GM23338 (cell line): ENCODE measurements around the gene ZNRD2. TPM values are rescaled to one million over a fixed set of nuclear protein-coding genes. Genes with fewer than 3 reads are reported as not detected.

Source experiments
- ATAC-seq: fragments of 200-7000 bp; cut with Tn5 transposase; 3 replicates; pipeline ENCODE4 v1.9.1; 2020
- DNase-seq: peaks from one replicate; pipeline ENCODE4 v3.0.0-alpha.2; 2015; ENCODE audit warnings: low spot score
- H2AFZ ChIP-seq: fragments of 200-600 bp; sonication (generic); 2 replicates; pipeline ENCODE4 v1.8.0; 2016; ENCODE audit warnings: antibody characterized with exemption, mild to moderate bottlenecking, moderate library complexity
- H3F3A ChIP-seq: fragments of 200-600 bp; sonication (generic); replicated peaks from 2 replicates; pipeline ENCODE4 v1.8.0; 2017; ENCODE audit warnings: antibody characterized with exemption, mixed run types, low read depth
- H3K27ac ChIP-seq: fragments of 200-600 bp; sonication (generic); 2 replicates; pipeline ENCODE4 v1.6.1; 2016; ENCODE audit warnings: low read depth
- H3K27me3 ChIP-seq: fragments of 200-600 bp; sonication (generic); 2 replicates; pipeline ENCODE4 v1.8.0; 2016; ENCODE audit warnings: mild to moderate bottlenecking, mixed run types, moderate library complexity; ENCODE audit not compliant: insufficient read depth
- H3K36me3 ChIP-seq: fragments of 200-600 bp; sonication (generic); 2 replicates; pipeline ENCODE4 v1.8.0; 2016; ENCODE audit warnings: mild to moderate bottlenecking; ENCODE audit not compliant: insufficient read depth
- H3K4me1 ChIP-seq: fragments of 200-600 bp; sonication (generic); 2 replicates; pipeline ENCODE4 v1.8.0; 2016; ENCODE audit warnings: mild to moderate bottlenecking, moderate library complexity; ENCODE audit not compliant: insufficient read depth
- H3K4me2 ChIP-seq: fragments of 200-600 bp; sonication (generic); 2 replicates; pipeline ENCODE4 v1.7.1; 2017; ENCODE audit warnings: mixed run types
- H3K4me3 ChIP-seq: fragments of 200-600 bp; sonication (generic); 2 replicates; pipeline ENCODE4 v1.6.1; 2016; ENCODE audit warnings: mixed run types
- H3K79me2 ChIP-seq: fragments of 200-600 bp; sonication (generic); replicated peaks from 2 replicates; pipeline ENCODE4 v1.8.0; 2017; ENCODE audit warnings: mild to moderate bottlenecking; ENCODE audit not compliant: insufficient read depth
- H3K9me2 ChIP-seq: fragments of 200-600 bp; sonication (generic); 2 replicates; pipeline ENCODE4 v1.8.0; 2017; ENCODE audit not compliant: insufficient read depth
- H4K20me1 ChIP-seq: fragments of 200-600 bp; sonication (generic); replicated peaks from 2 replicates; pipeline ENCODE4 v1.8.0; 2017; ENCODE audit warnings: mild to moderate bottlenecking; ENCODE audit not compliant: insufficient read depth
- H3K27ac Mint-ChIP-seq: 2 replicates; pipeline ENCODE4 v1.8.0; 2020; ENCODE audit warnings: inconsistent platforms, mild to moderate bottlenecking, moderate library complexity, mixed read lengths
- H3K27me3 Mint-ChIP-seq: 3 replicates; pipeline ENCODE4 v1.8.0; 2022; ENCODE audit warnings: low read depth, mild to moderate bottlenecking, moderate library complexity, mixed read lengths, inconsistent platforms; ENCODE audit not compliant: insufficient read depth, poor library complexity
- H3K36me3 Mint-ChIP-seq: 3 replicates; pipeline ENCODE4 v1.8.0; 2021; ENCODE audit warnings: low read depth, mild to moderate bottlenecking, inconsistent platforms, moderate library complexity, mixed read lengths
- H3K4me1 Mint-ChIP-seq: 3 replicates; pipeline ENCODE4 v1.8.0; 2020; ENCODE audit warnings: mild to moderate bottlenecking, inconsistent platforms, mixed read lengths
- H3K4me3 Mint-ChIP-seq: 3 replicates; pipeline ENCODE4 v1.8.0; 2021; ENCODE audit warnings: moderate library complexity, mild to moderate bottlenecking, inconsistent platforms, mixed read lengths
- H3K9me3 Mint-ChIP-seq: 3 replicates; pipeline ENCODE4 v1.8.0; 2020; ENCODE audit warnings: moderate library complexity, mild to moderate bottlenecking, inconsistent platforms, mixed read lengths
- CREB1 ChIP-seq: fragments of 250-450 bp; sonication (Bioruptor Pico); IDR thresholded peaks from 2 replicates; pipeline ENCODE4 v1.5.0; 2020; ENCODE audit warnings: low read depth, mild to moderate bottlenecking, moderate library complexity
- EZH2 ChIP-seq: fragments of 200-600 bp; sonication (generic); IDR thresholded peaks from one replicate; pipeline ENCODE4 v1.8.0; 2017; ENCODE audit warnings: antibody characterized with exemption, mild to moderate bottlenecking, low read depth; ENCODE audit not compliant: unreplicated experiment
- EZH2phosphoT487 ChIP-seq: fragments of 200-600 bp; sonication (generic); IDR thresholded peaks from one replicate; pipeline ENCODE4 v1.8.1; 2018; ENCODE audit warnings: antibody characterized with exemption; ENCODE audit not compliant: unreplicated experiment
- JUNB ChIP-seq: IDR thresholded peaks from one replicate; pipeline ENCODE4 v1.6.1; 2016; ENCODE audit warnings: antibody characterized with exemption; ENCODE audit not compliant: unreplicated experiment
- NANOG ChIP-seq: IDR thresholded peaks from 2 replicates; pipeline ENCODE4 v1.6.1; 2016; ENCODE audit warnings: antibody characterized with exemption, borderline replicate concordance
- POLR2AphosphoS5 ChIP-seq: IDR thresholded peaks from 2 replicates; pipeline ENCODE4 v1.6.1; 2016; ENCODE audit warnings: antibody characterized with exemption, low read depth
- STAT1 ChIP-seq: IDR thresholded peaks from one replicate; pipeline ENCODE4 v1.6.1; 2016; ENCODE audit warnings: antibody characterized with exemption; ENCODE audit not compliant: unreplicated experiment
- ZNF114 ChIP-seq: fragments of 250-450 bp; sonication (Bioruptor Pico); IDR thresholded peaks from 2 replicates; pipeline ENCODE4 v1.5.0; 2020; ENCODE audit warnings: mild to moderate bottlenecking, moderate library complexity
- ZNF331 ChIP-seq: fragments of 250-450 bp; sonication (Bioruptor Pico); IDR thresholded peaks from 2 replicates; pipeline ENCODE4 v1.5.0; 2020; ENCODE audit warnings: low read depth, mild to moderate bottlenecking, moderate library complexity
- polyA plus RNA-seq: library from polyadenylated mRNA; unstranded; fragments of >200 nt; fragmentation: Nextera tagmentation; extraction: Ambion mirVana; gene quantifications from 2 replicates; pipeline ENCODE4 v1.2.1, GENCODE V29; 2016
- total RNA-seq: library from RNA; depleted of rRNA; stranded (reverse); fragments of >200 nt; shearing (Covaris generic); gene quantifications from 2 replicates; pipeline ENCODE4 v1.2.3, GENCODE V29; 2014
- TF ChIP-seq, protein P1 (sequence below), 2 experiments: fragments of 200-600 bp in 1 of 2; sonication (generic) in 1 of 2; conservative IDR thresholded peaks; 2 replicates each; pipeline versions ENCODE4 v1.5.1 to v1.6.1; 2016 to 2017; ENCODE audit warnings: antibody characterized with exemption in 2 of 2, low read depth in 2 of 2, mild to moderate bottlenecking in 2 of 2, moderate library complexity in 1 of 2
- TF ChIP-seq, protein P2 (sequence below): fragments of 250-450 bp; sonication (Bioruptor Pico); IDR thresholded peaks from 2 replicates; pipeline ENCODE4 v1.5.0; 2020; ENCODE audit warnings: mild to moderate bottlenecking, moderate library complexity
- TF ChIP-seq, protein P3 (sequence below): IDR thresholded peaks from 2 replicates; pipeline ENCODE4 v1.6.1; 2016; ENCODE audit warnings: antibody characterized with exemption
- TF ChIP-seq, protein P4 (sequence below): IDR thresholded peaks from one replicate; pipeline ENCODE4 v1.6.1; 2018; ENCODE audit warnings: antibody characterized with exemption; ENCODE audit not compliant: unreplicated experiment

The ZNRD2 gene
- total and polyA plus RNA-seq, 2 experiments from 2014 or later, result 78.6 to 148 TPM

DNA sequence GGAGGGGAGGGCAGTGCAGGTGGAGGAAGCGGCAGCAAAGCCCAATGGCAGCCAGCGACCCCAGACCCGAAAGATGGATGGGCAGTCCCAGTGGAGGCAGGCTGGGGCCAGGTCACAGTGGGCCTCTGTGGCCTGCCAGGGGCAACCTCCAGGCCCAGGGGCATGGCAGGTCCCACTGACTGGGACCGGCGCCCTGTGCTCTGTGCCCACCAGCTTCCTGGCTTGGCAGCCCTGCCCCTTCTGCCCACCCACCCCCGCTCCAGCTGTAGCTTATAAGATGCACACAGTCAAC lies 29.6 kb downstream of the ZNRD2 start:
- no peaks in the 10 kb centered on the region for H3K79me2 ChIP-seq
- H4K20me1 ChIP-seq, result no peaks in the 10 kb centered on the region; the same call in 1 of the 2 replicates
- no peaks in the 10 kb centered on the region for H3K4me1 ChIP-seq
- H3K4me2 ChIP-seq, result no peak overlapping the region
- ATAC-seq (no peak), DNase-seq (no peak)
- no peak overlapping the region for H3K27ac Mint-ChIP-seq
- H3K27me3 Mint-ChIP-seq, result peaks cover 11% of the 10 kb centered on the region
- no peaks in the 10 kb centered on the region for H3F3A ChIP-seq
- no peaks in the 10 kb centered on the region; the same call in 2 of the 3 replicates for H3K9me3 Mint-ChIP-seq
- peaks cover 18% of the 10 kb centered on the region; the same call in 2 of the 3 replicates for H3K36me3 Mint-ChIP-seq
- no peak for TF ChIP-seq ZNF331
- TF ChIP-seq, protein P1, sequence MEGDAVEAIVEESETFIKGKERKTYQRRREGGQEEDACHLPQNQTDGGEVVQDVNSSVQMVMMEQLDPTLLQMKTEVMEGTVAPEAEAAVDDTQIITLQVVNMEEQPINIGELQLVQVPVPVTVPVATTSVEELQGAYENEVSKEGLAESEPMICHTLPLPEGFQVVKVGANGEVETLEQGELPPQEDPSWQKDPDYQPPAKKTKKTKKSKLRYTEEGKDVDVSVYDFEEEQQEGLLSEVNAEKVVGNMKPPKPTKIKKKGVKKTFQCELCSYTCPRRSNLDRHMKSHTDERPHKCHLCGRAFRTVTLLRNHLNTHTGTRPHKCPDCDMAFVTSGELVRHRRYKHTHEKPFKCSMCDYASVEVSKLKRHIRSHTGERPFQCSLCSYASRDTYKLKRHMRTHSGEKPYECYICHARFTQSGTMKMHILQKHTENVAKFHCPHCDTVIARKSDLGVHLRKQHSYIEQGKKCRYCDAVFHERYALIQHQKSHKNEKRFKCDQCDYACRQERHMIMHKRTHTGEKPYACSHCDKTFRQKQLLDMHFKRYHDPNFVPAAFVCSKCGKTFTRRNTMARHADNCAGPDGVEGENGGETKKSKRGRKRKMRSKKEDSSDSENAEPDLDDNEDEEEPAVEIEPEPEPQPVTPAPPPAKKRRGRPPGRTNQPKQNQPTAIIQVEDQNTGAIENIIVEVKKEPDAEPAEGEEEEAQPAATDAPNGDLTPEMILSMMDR (conservative IDR thresholded peaks at IDR 0.05; ENCODE audit: low read depth in 2 of 2), result no peak
- TF ChIP-seq, protein P2, sequence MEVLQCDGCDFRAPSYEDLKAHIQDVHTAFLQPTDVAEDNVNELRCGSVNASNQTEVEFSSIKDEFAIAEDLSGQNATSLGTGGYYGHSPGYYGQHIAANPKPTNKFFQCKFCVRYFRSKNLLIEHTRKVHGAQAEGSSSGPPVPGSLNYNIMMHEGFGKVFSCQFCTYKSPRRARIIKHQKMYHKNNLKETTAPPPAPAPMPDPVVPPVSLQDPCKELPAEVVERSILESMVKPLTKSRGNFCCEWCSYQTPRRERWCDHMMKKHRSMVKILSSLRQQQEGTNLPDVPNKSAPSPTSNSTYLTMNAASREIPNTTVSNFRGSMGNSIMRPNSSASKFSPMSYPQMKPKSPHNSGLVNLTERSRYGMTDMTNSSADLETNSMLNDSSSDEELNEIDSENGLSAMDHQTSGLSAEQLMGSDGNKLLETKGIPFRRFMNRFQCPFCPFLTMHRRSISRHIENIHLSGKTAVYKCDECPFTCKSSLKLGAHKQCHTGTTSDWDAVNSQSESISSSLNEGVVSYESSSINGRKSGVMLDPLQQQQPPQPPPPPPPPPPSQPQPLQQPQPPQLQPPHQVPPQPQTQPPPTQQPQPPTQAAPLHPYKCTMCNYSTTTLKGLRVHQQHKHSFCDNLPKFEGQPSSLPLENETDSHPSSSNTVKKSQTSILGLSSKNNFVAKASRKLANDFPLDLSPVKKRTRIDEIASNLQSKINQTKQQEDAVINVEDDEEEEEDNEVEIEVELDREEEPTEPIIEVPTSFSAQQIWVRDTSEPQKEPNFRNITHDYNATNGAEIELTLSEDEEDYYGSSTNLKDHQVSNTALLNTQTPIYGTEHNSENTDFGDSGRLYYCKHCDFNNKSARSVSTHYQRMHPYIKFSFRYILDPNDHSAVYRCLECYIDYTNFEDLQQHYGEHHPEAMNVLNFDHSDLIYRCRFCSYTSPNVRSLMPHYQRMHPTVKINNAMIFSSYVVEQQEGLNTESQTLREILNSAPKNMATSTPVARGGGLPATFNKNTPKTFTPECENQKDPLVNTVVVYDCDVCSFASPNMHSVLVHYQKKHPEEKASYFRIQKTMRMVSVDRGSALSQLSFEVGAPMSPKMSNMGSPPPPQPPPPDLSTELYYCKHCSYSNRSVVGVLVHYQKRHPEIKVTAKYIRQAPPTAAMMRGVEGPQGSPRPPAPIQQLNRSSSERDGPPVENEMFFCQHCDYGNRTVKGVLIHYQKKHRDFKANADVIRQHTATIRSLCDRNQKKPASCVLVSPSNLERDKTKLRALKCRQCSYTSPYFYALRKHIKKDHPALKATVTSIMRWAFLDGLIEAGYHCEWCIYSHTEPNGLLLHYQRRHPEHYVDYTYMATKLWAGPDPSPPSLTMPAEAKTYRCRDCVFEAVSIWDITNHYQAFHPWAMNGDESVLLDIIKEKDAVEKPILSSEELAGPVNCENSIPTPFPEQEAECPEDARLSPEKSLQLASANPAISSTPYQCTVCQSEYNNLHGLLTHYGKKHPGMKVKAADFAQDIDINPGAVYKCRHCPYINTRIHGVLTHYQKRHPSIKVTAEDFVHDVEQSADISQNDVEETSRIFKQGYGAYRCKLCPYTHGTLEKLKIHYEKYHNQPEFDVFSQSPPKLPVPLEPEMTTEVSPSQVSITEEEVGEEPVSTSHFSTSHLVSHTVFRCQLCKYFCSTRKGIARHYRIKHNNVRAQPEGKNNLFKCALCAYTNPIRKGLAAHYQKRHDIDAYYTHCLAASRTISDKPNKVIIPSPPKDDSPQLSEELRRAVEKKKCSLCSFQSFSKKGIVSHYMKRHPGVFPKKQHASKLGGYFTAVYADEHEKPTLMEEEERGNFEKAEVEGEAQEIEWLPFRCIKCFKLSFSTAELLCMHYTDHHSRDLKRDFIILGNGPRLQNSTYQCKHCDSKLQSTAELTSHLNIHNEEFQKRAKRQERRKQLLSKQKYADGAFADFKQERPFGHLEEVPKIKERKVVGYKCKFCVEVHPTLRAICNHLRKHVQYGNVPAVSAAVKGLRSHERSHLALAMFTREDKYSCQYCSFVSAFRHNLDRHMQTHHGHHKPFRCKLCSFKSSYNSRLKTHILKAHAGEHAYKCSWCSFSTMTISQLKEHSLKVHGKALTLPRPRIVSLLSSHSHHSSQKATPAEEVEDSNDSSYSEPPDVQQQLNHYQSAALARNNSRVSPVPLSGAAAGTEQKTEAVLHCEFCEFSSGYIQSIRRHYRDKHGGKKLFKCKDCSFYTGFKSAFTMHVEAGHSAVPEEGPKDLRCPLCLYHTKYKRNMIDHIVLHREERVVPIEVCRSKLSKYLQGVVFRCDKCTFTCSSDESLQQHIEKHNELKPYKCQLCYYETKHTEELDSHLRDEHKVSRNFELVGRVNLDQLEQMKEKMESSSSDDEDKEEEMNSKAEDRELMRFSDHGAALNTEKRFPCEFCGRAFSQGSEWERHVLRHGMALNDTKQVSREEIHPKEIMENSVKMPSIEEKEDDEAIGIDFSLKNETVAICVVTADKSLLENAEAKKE (CRISPR knock-in tag), result no peak
- no peak for TF ChIP-seq NANOG
- TF ChIP-seq, protein P3, sequence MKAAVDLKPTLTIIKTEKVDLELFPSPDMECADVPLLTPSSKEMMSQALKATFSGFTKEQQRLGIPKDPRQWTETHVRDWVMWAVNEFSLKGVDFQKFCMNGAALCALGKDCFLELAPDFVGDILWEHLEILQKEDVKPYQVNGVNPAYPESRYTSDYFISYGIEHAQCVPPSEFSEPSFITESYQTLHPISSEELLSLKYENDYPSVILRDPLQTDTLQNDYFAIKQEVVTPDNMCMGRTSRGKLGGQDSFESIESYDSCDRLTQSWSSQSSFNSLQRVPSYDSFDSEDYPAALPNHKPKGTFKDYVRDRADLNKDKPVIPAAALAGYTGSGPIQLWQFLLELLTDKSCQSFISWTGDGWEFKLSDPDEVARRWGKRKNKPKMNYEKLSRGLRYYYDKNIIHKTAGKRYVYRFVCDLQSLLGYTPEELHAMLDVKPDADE, result no peak
- TF ChIP-seq CREB1 (CRISPR knock-in tag), result no peak
- no peak for TF ChIP-seq POLR2AphosphoS5
- TF ChIP-seq ZNF114 (CRISPR knock-in tag), result no peak
- TF ChIP-seq JUNB, result no peak
- no peak for TF ChIP-seq STAT1
- TF ChIP-seq EZH2, result no peak
- TF ChIP-seq EZH2phosphoT487, result no peak
- TF ChIP-seq, protein P4, sequence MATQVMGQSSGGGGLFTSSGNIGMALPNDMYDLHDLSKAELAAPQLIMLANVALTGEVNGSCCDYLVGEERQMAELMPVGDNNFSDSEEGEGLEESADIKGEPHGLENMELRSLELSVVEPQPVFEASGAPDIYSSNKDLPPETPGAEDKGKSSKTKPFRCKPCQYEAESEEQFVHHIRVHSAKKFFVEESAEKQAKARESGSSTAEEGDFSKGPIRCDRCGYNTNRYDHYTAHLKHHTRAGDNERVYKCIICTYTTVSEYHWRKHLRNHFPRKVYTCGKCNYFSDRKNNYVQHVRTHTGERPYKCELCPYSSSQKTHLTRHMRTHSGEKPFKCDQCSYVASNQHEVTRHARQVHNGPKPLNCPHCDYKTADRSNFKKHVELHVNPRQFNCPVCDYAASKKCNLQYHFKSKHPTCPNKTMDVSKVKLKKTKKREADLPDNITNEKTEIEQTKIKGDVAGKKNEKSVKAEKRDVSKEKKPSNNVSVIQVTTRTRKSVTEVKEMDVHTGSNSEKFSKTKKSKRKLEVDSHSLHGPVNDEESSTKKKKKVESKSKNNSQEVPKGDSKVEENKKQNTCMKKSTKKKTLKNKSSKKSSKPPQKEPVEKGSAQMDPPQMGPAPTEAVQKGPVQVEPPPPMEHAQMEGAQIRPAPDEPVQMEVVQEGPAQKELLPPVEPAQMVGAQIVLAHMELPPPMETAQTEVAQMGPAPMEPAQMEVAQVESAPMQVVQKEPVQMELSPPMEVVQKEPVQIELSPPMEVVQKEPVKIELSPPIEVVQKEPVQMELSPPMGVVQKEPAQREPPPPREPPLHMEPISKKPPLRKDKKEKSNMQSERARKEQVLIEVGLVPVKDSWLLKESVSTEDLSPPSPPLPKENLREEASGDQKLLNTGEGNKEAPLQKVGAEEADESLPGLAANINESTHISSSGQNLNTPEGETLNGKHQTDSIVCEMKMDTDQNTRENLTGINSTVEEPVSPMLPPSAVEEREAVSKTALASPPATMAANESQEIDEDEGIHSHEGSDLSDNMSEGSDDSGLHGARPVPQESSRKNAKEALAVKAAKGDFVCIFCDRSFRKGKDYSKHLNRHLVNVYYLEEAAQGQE, result no peak
- no peaks in the 10 kb centered on the region; the same call in 2 of the 3 replicates for H3K4me1 Mint-ChIP-seq
- H3K27ac ChIP-seq, result no peak overlapping the region
- H3K9me2 ChIP-seq, result no peaks in the 10 kb centered on the region
- H3K4me3 ChIP-seq, result no peak overlapping the region
- no peak overlapping the region for H2AFZ ChIP-seq
- no peaks in the 10 kb centered on the region; the same call in 1 of the 2 replicates for H3K27me3 ChIP-seq
- no peak overlapping the region for H3K4me3 Mint-ChIP-seq
- H3K36me3 ChIP-seq, result no peaks in the 10 kb centered on the region; the same call in 1 of the 2 replicates
